HG03039 (cell line): ENCODE results near the gene RAD1.
"Not testable (repeated sequence)": the region's sequence is repeated elsewhere in the genome, so short reads cannot be mapped to it uniquely, and the experiment has no call there.

Source experiments
- ATAC-seq: cut with Tn5 transposase; IDR thresholded peaks from one replicate; pipeline ENCODE4 v1.9.1; 2021; ENCODE audit warnings: mild to moderate bottlenecking, moderate library complexity; ENCODE audit not compliant: unreplicated experiment

RAD1 gene, protein sequence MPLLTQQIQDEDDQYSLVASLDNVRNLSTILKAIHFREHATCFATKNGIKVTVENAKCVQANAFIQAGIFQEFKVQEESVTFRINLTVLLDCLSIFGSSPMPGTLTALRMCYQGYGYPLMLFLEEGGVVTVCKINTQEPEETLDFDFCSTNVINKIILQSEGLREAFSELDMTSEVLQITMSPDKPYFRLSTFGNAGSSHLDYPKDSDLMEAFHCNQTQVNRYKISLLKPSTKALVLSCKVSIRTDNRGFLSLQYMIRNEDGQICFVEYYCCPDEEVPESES

DNA sequence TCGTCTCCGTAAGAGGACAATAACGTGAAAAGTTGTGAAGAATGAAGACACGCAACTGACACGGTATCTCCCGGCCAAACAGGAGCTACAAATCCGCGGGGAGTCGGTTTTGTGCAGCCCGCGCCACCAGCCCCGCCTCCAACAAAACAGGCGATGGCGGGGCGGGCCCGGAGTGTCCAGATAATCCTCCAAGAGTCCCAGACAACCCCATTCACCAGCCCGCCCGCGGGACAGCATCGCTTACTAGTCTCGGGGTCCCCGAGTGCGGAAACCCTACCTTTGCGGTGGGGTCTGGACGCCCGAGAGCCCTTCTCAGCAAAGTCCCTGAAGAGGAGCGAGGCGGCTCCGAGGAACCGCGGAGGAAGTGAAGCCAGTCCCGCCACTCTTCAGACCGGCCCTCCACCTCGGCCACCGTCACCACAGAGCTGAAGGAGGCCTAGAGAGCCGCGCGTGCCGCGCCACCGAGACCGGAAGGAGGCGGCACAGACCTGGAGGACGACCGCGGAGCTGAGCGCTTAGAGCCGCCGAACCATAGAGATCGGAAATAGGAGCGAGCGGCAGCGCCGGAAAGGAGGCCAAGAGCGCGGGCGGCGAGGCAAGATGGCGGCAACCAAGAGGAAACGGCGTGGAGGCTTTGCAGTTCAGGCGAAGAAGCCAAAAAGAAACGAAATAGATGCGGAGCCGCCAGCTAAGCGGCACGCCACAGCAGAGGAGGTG lies at the start of gene RAD1, which contains the start of gene BRIX1:
Gene RAD1 (minus strand): TSS at position 366 of the 717 bp plus-strand sequence. CDS start 612 bp downstream, outside the sequence.
Gene BRIX1 (plus strand): TSS at position 573 of the 717 bp plus-strand sequence. CDS start 28 bp downstream, at position 601.
- peak; percentile 99 for ATAC-seq

DNA sequence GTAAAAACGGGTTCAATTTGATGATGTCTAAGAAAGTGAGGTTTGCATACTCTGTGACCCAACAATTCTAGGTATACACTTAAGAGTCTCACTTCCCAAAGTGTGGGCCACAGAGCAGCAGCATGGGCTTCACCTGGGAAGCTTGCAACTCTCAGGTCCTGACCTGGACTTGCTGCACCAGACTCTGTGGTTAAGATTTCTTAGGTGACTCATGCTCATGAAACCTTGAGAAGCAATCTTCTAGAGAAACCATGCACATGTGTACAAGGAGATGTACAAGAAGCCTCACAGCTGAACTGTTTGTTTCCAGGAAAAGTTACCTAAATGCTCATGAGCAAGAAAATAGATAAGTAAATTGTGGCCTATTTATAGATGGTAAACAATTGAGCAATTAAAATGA lies 44.0 kb upstream of the RAD1 start:
- peak; percentile 93 for ATAC-seq

DNA sequence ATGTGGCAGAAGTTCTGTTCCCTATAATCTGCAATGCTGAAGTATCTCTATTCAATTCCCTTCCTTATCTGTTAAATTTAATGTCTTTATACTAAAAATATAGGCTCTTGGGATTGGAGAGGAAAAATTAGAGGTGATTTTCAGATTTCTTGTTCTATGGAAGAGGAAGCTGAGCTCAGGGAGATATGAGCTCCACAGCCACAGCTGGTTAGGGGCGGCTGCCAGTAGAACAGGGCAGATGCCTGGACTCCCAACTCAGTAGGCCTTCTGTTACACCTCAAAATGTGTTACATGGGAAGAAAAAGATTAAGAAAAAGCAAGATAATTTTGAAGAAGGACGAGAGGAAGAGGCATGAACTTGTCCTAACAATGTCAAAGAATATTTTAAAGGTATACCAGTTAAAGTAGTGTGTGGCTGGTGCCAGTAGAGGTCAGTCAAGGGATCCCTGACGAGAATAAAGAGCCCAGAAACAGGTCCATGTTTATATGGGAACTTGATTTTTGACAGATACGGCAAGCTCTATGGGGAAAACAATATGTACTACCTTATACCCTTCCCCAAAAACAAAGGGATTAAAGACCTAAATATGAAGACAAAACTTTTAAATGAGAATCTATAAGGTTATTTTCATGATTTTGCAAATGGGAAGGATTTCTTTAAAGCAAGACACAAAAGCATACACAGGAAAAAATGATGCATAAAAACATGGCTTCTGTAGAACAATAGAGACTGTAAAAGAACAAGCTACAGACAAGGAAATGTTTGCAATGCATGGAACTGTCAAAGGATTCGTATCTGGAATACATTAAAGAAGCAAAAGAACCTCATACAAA lies 42.8 kb upstream of the RAD1 start:
- no peak for ATAC-seq

DNA sequence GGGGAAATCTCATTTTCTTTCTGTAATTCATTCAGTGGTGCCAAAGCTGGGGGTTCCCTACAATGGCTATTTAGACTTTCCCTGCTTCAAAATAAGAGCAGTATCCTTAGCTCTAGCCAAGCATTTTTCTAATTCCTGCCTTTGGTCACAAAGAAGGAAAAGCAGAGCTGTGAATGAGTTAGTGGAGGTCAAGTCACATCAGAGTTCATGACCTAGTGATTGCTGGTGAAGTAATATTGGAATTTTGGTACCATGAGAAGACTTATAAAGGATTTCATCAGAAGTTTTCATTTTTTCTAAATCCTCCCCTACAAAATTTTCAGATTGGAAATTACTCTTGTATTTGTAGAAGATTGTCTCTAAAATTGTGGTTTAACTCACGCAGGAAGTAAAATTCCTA lies 42.0 kb upstream of the RAD1 start:
- no peak for ATAC-seq

DNA sequence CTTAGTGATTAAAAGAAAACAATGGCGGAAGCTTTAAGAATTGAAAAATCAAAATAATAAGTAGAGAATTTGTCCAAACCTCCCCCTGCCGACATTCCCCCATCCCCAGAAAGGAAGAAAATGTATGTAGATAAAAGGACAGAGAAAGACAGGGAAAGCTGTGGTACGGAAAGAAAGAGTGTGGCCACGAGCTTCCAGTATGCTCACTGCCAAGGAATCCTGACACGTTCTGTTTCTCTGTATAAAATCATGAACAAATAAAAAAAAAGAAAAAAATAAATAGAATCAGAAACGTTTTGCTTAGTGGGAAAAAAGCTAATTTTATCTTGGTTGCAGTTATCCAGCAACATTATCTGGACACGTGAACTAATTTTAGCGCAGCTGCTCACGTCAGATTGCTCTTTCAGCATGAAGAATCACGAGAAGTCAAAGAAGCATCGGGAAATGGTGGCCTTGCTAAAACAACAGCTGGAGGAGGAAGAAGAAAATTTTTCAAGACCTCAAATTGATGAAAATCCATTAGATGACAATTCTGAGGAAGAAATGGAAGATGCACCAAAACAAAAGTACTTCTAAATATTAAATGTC lies 29.2 kb upstream of the RAD1 start:
- ATAC-seq: no peak

DNA sequence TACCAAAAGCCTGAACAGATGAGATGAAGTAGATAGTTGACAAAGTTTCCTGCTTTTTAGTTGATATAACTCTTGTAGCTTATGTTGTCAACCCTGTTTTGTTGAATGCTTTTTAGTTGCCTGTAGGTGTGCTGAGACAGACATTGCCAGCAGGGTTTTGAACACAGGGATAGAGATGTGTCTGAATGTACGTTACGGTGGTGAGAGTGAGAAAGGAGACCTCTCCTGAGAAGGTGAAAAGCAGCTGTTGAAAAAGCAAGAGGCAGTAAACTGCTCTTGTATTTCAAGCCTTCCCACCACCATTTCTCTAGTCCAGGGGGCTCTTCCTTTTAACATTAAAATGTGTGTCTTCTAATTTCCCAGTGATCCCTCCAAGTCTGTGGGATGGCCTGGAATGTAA lies 28.7 kb upstream of the RAD1 start:
- ATAC-seq: no peak

DNA sequence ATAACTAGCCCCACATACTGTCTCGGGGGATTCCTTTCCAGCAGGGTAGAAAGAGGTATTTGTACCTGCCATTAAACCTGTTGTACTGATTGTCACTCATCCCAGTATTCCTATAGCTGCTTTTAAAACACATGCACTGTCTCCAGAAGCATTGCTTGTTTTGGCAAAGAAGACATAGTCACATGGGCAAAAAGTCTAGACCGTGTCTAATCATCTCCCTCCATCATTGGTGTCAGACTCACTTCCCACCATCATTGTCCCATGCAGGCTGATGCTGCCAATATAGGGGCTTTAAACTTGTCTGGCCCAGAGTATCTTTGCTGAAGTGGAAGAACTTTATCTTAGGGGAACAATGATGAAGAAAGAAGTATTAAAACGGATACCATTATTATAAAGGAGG lies 26.6 kb upstream of the RAD1 start:
- ATAC-seq: no peak

DNA sequence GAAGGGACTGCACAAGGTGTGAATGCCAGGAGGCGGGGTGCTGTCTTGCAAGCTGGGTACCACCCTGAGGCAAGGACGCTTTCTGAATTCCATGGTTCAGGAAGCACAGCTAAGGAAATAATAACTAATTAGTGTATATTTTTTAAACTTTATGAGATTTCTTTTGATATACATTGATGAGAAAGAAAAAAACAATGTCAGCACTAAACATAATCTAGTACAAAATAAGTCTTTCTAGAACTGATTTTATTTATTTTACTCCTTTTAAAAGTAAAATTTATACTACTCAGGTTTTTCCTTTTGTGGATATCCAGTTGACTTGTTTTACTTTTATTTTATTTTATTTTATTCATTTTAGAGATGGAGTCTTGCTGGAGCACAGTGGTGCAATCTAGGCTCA lies 17.6 kb upstream of the RAD1 start:
- ATAC-seq: no peak

DNA sequence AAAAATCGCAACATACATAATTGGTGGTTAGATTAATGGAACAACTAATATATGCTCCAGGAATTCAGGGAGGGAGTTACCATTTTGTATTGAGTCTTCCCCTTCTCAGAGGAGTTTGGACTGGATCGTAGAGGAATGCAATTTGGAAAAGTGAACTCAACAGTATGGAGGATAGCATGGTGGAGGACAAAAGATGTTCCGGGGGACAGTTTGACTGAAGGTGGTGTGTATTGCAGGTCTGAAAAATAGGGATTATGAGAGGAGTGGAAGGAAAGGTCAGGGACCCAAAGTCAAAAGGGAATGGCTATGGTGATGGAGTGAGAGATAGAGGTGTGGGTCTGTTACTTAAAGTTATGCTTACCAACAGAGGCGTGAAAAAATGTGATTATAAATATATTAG lies 15.6 kb upstream of the RAD1 start:
- no peak for ATAC-seq

DNA sequence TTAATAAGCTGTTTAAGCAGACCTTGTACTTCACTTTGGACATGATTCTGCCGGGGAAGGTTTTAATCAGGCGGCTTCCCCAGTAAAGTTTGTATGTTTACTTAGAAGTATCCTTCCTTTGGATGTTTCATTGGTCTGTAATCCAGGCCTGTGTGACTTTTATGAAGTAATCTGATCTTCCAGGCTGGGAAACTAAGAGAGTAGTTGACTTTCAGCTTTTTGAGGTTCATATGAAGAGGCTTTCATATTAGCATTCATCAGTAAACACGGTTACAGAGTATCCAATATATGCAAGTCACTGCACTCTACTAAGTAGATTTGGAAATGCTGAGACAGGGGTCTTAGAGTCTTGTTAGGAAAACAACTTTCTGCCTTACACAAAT lies 15.1 kb upstream of the RAD1 start:
- ATAC-seq: no peak

DNA sequence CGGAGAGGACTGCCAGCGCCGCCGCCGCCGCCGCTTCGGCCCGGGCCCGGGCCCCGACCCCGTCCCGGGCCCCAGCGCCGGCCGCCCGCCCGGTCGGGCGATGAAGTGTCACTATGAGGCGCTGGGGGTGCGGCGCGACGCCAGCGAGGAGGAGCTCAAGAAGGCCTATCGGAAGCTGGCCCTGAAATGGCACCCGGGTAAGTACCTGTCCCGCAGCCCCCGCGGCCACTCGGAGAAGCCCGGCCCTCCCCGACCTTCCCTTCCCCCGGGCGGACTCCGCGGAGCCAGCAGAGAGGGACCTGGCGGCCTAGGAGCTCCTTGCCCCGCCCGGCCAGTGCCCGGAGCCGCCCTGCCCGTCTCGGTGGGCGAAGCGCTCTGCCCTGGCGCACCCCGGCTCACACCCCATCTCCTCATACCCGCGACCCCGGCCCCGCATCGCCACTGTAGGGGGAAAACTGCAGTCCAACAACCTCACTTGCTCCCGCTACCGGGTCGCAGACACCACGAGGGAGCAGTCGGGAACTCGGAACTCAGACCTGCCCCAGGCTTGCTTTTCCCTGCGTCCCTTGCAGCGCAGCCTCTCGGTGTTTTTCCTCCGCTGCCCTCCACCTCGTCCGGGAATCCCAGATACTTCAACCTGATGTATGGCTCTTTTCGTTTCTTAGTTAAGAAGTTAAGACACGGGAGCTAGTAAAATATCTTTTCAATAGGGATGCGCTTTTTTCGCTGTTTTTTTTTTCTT lies 14.6 kb upstream of the RAD1 start:
- peak; percentile 73 for ATAC-seq

DNA sequence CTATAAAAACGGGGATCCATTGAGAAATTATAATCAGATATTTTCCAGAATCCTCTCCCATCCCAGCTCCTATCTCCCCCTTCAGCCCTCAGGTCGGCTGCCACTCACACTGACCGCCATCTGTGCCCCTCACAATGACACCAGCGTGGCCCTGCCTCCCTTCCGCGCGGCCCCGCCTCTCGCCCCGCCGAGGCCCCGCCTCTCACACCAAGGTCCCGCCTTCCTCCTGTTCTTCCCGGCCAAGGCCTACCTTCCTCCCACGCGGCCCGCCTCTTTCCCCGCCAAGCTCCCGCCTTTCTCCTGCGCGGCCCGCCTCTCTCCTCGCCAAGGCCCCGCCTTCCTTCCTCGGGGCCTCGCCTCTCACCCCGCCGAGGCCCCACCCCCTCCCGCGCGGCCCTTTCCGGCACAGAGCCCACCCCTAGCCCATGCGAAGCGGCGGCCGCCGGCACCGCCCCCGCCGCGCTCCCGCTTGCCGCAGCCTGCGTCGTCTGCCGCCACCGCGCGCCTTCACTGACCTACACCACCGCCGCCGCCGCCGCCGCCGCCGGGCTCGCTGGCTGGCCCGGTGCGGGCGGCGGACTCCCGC lies 13.9 kb upstream of the RAD1 start, which contains the start of gene DNAJC21:
Gene DNAJC21 (plus strand): TSS at position 426 of the 586 bp plus-strand sequence. CDS start 261 bp downstream, outside the sequence.
- peak; percentile 87 for ATAC-seq

DNA sequence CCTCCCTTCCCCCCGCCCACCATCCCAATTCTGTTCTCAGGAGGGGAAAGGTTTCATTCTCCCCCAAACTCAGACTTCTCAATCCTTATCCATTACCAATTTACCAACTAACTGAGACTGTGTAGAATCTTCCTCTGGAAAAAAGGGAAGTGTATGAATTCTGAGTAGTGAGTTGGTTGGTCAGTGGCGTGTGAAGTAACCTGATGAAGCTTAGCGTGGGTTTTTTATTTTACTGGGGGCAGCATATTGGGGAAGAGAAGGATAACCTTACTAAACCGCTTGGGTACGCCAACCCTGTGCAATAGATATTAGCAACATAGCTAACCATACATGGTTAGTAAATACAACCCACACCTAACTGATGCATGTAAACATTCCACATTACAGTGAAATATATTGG lies 13.0 kb upstream of the RAD1 start:
- no peak for ATAC-seq

DNA sequence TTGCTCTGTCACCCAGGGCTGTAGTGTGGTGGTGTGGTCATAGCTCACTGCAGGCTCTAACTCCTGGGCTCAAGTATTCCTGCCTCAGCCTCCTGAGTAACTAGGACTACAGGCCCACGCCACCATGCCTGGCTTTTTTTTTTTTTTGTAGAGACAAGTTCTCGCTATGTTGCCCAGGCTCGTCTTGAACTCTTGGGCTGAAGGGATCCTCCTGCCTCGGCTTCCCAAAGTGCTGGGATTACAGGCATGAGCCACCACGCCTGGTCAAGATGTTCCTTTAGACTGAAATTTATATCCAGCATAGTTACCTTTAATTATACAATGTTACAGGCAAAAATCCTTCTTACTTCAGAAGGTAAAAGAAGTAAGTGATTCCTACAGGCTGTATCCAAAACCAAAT lies 12.5 kb upstream of the RAD1 start:
- ATAC-seq: no peak

DNA sequence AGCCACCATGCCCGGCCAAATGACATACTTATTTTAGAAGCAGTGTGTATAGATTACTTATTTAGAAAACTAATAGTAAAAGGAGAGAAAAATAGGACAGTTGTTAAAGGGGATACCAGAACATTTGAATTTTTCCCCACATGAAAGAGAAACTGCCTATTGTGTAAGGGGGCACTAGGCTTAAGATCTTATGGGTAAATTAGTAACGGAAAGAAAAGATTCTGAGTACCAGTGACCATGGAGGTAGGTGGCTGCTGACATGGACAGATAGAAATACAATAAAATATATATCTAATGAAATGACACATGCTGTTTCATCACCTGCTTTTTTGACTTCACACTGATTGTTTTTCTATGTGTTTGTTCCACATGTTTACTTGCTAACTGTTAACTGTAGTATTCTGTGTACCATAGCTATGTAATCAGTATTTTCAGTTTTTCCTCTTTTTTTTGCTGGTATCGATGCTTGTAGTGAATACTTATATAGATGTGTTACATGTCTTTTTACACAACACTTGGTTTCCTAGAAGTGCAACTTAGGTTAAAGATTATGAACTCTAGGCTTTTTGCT lies 11.1 kb upstream of the RAD1 start:
- no peak for ATAC-seq

DNA sequence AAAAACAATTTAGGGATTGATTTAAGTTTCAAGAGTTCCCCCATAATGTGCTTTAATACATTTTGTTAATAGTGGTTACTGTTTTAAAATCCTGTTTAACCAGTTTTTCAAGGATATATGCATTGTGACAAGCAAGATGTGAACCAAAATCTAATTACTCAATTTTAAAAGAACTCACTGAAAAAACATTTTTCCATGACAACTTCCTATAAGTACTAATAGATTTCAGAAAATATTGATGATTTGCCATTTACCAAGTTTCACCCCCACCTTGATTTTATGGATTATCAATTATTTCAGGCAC lies 9.1 kb upstream of the RAD1 start:
- ATAC-seq: no peak

DNA sequence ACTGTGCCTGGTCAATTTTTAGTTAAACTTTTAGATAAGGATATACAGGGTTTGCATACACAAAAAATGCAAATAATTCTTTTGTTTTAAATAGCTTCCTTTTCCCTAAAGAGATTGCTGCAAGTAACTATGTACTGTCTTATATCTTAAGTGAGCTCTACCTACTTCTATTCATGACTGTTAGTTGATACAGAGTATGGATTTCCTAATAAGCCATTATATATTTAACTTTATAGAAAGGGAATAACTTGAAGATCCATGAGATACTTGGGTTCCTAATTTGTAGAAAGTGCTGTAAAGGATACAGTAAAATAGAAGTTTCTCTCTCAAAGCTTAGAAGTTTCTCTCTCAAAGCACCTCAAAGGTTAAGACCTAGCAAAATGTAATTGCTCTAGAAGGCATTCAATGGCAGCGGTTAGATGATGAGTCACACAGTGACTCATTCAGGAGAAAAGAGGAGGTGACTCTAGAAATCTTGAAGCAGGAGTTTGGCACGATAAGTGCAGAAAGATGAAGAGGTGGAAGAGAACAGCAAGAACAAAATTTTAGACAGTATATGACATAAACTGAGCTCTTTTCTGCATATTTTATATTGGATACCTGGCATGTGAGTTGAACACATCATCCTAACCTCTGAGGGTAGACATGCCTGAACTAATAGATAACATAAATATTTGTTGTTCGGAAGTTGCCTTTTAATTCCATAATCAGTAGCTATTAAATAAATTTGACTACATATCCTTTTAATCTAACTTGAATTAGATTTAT lies 8.6 kb upstream of the RAD1 start:
- ATAC-seq: peak; percentile 60

DNA sequence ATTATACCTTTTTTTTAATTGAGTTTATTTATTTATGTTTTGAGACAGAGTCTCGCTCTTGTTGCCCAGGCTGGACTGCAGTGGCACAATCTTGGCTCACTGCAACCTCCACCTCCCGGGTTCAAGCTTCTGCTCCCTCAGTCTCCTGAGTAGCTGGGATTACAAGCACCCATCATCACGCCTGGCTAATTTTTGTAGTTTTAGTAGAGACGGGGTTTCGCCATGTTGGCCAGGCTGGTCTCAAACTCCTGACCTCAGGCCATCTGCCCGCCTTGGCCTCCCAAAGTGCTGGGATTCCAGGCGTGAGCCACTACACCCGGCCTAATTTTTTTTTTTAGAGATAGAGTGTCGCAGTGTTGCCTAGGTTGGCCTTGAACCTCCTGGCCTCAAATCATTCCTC lies 8.0 kb upstream of the RAD1 start:
- not testable (repeated sequence) for ATAC-seq

DNA sequence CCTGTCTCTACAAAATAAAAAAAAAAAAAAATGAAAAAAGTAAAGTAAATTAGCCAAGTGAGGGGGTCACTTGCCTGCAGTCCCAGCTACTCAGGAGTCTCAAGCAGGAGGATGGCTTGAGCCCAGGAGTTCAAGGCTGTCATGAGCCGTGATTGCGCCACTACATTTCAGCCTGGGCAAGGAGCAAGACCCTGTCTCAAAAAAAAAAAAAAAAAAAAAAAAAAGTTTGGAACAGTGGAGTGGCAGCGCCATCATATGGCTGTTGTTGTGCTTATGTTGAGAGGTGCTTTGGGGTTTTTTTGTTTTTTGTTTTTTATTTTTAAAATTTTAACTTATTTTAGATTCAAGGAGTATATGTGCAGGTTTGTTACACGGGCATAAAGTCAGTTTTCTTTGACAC lies 3.8 kb upstream of the RAD1 start:
- no peak for ATAC-seq
